IPS-NIHi11 (cell line): ENCODE data around the gene ABCD1.
"Not testable (repeated sequence)": the region's sequence is repeated elsewhere in the genome, so short reads cannot be mapped to it uniquely, and the experiment has no call there.

Experiments used
- DNase-seq: peaks from one replicate; pipeline ENCODE4 v3.0.0; 2012; ENCODE audit warnings: mixed read lengths, low spot score

Gene ABCD1

DNA sequence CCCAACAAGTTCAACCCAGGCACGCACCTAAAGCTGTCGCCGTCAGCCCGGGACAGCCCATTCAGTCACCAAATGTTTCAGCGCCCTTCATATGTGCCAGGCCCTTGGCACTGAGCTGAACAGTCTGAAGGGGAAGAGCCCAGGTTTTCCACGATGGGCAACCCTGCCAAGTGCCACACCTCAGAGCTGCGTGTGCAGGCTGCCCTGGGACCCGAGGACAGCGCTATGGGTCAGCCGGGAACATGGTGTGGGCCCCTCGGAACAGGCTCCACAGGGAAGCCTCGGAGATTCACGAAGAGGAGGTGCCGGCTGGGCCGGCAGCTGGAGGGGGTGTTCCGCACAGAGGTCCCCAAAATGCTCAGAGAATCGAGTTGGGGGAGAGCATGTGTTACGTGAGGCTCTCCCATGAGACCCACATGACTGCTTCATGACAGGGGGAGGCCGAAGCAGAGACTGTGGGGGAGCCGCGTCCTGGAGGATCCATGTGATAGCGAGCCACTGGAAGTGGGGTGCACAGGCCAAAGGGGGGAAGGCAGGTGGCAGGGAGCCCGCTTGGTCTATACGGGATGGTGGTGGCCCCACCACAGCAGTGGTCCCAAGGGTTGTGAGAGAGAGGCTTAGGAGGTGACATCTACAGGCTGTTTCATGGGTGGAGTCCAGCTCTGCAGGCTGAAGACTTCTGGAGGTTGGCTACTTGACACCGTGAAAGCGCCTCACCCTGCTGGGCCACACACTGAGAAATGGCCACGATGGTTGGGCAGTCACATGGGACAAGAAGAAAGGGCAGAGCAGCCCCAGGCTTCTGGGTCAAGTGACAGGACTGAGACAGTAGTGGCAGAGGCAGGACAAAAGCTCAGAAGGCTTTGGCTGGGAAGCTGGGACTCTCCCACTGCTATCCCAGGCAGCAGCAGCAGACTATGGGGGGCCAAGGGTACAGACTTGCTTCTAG, 14.7 kb upstream of the ABCD1 start:
- DNase-seq: no peak

DNA sequence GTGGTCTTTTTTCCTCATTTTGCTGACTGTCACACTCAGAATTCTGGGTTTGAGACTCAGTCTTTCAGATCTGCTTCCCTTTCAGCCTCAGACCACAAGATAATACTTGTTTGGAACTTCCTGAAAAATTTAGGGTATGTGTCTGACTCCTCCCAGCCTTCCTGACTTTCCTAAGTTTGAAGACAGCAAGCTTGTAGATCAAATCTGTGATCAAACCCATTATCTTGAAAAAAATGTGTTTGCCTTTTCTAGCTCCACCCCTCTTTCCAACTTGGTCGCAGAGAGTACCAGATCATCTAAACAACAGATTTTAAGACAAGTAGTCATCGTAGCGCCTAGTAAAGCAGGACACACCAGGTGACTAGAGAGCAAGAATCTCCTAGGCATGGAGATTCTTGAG, 10.4 kb upstream of the ABCD1 start:
- DNase-seq: no peak

DNA sequence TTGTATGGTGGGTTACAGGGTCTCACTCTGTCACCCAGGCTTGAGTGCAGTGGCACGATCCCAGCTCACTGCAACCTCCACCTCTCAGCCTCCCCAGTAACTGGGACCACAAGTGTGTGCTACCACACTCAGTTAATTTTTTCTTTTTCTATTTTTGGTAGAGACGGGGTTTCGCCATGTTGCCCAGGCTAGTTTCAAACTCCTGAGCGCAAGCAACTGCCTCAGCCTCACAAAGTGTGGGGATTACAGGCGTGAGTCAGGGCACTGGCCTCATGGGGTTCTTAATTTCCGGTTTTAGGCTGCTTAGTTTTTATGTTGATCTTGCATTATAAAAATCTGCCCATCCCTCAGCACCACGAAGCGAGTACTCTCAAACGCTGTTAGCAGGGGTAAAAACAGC, 7.2 kb upstream of the ABCD1 start:
- no peak for DNase-seq

DNA sequence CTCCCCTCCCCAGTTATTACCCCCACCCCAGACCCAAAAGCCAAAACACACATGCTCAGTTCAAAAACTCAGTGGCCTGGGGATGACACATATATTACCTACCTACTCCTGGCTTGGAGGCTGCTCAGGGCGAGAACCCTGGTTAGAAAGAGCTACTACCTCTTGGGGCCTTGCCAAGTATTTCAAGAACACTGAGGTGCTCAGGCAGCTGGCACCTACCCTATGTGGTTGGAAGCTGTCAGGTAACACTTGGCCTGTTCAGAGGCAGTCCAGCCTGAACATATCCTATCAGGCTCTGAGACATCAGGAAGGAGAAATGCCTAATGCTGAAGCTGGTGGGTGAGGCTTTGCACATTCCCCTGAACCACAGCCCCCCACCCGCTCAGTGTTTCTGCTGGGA, 5.4 kb upstream of the ABCD1 start:
- no peak for DNase-seq

DNA sequence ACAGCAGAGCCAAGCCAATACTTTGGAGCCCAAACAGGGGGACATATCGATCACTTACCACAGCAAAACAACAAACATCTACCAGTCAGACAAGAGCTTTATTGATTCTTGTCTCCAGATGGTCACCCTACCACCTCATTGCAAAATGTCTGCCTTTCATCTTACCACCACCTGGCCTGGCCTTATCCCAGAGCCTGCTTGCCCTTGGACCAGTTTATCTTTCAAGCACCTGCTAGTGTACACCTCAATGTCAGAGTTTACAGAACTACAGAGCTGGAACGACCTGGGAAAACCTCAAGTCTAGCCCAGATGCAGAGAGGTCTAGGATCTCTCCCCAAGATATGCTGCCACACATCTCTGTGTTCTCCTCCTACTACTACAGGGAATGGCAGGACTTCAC, 5.0 kb upstream of the ABCD1 start:
- DNase-seq: no peak

DNA sequence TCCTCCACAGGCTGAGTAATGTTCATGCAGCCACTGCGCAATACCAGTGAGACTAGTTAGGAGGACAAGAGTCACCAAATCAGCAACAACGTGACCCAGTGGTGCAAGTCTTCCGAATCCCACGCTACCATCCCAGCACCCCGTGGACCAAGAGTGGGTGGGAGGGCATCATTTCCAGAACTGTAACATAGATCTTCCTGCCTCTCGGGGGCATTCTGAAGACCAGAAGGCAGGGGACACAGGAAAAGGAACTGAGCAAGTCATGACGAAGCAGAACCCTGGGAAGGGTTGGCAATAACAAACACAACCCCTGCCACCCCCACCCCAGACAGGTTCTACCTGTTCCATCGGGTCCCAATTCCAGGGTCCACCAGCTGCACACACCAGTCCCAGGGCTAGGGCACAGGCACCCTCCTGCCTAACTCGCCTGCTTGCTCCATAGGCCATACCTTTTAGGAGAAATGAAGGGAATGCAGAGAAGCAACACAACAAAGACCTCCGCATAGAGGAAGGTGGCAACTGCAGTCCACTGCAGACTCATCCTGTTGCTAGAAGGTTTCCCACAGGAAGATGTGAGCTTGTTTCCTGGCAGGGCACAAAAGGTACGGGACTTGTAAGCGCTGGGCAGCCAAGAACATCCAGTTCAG, 1.8 kb upstream of the ABCD1 start:
- DNase-seq: no peak

DNA sequence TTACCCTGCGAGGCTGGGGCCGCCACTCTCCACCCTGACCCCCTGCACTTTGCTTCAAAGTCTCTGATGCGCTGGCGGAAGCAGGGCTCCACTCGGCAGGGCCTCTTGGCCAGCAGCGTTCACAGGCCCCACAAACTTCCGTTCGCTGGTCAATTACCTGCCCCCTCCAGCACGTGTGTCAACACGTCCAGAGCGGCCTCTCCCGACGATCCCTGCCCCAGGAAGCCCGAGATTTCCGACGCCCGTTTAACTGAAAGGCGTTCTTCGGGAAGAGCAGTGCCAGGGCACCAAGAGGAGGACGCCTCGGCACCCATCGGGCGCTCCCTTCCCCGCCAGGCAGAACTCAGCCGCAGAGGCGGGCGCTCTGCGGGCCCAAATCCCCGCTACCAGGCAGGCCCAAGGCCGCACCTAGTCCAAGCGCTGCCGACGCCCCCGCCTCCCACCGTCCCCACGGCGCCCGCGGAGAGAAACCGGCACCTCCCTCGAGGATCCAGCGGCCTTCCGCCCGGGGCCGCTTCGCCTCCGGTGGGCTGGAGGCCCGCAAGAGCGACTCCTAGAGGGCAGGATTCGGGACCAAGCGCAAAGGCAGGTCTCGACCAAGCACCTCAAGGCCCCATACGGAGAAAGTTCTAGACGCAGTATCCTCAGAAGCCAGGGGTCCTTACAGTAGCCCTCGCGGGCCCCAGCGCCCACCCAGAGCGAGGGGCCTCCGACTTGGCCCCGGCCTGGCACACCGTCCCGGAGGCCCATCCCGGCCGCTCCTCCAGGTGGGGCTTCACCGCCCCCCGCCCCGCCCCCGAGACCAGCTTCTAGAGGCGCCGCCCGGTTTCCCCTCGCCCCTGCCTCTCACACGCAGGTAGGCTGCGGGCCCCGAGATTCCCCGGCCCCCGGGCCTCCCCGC, 1.1 kb upstream of the ABCD1 start:
- DNase-seq: peak; percentile 65

DNA sequence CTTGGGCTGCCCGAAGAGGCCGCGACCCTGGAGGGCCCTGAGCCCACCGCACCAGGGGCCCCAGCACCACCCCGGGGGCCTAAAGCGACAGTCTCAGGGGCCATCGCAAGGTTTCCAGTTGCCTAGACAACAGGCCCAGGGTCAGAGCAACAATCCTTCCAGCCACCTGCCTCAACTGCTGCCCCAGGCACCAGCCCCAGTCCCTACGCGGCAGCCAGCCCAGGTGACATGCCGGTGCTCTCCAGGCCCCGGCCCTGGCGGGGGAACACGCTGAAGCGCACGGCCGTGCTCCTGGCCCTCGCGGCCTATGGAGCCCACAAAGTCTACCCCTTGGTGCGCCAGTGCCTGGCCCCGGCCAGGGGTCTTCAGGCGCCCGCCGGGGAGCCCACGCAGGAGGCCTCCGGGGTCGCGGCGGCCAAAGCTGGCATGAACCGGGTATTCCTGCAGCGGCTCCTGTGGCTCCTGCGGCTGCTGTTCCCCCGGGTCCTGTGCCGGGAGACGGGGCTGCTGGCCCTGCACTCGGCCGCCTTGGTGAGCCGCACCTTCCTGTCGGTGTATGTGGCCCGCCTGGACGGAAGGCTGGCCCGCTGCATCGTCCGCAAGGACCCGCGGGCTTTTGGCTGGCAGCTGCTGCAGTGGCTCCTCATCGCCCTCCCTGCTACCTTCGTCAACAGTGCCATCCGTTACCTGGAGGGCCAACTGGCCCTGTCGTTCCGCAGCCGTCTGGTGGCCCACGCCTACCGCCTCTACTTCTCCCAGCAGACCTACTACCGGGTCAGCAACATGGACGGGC, 579 bp downstream of the ABCD1 start:
- DNase-seq: peak; percentile 32

DNA sequence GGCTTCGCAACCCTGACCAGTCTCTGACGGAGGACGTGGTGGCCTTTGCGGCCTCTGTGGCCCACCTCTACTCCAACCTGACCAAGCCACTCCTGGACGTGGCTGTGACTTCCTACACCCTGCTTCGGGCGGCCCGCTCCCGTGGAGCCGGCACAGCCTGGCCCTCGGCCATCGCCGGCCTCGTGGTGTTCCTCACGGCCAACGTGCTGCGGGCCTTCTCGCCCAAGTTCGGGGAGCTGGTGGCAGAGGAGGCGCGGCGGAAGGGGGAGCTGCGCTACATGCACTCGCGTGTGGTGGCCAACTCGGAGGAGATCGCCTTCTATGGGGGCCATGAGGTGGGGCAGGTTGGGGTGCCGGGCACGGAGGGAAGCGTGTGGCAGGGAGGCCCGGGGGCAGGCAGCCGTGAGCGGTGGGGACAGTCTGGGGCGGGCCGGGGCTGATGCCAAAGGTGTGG, 1.2 kb downstream of the ABCD1 start:
- no peak for DNase-seq

DNA sequence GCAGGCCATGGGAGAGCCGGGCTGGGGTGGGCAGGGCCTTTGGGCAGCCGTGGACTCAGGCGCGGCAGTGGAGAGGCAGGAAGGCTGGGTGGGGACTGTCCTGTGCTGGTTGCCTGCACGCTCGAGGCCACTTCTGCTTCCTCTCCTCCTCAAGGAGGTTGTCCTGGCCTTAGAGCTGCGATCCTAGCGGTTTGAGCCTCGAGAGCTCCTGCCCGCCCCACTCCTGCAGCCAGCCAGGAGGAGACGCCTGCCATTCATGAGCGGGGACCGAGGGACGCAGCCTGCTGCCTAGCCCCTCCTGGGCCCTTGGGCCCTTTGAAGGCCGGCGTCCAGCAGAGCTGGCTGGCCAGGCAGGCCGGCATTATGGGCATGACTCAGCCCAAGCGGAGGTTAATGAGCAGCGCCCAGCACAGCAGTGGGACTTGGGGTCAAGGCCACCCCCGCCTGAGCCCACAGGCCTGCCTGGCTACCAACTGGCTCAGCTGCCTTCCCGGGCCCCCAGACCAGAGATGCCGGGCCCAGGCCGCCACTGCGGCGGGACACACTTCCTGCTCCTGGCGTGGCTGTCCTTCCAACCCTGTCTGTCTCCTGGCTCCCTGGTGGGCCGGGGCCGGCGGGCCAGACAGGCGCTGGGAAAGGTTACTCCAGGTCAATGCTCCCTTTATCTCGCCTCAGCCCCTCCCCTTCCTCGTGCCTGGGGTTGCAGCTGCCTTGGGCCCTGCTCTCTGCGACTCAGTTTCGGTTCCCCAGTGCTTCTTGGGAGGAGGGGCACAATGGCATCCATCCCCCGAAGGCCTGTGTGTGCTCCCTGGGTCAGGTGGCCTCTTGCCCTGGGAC, 1.8 kb downstream of the ABCD1 start:
- DNase-seq: peak; percentile 71

DNA sequence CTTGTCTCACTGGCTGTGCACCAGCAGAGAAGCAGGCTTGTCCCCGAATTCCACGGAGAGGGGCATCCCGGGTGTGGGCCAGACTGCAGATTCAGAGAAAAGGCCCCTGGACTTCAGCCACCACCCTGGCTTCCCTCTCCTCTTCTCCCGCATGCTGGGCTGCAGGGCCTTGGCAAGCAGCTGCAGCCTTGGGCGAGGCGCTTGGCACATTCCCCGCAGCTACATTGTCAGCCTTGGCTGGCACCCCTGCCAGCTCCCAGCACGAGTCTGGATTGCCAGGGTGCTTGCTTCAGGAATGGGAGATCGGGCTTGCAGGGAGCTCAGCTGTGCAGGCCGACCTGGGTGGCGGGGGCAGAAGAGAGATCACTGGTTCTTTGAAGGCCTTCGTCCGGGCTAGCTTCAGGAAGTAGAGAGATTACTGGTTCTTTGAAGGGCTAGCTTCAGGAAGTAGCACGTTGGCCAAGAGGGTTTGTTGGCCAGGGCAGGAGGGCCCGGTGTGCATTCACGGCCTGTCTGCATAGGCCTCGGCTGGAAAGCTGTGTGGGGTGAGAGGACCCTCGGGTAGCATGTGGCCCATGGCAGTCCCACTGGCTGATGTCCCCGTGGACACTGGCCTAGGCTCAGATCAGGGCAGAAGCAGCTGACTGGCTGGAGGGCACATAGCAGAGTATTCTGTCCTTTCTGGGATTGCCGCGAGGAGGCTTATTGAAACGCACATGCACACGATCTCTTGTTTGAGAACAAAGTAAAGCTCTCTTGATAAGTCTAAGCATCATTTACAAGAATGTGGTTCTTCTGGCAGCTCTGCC, 2.7 kb downstream of the ABCD1 start:
- peak; percentile 24 for DNase-seq

DNA sequence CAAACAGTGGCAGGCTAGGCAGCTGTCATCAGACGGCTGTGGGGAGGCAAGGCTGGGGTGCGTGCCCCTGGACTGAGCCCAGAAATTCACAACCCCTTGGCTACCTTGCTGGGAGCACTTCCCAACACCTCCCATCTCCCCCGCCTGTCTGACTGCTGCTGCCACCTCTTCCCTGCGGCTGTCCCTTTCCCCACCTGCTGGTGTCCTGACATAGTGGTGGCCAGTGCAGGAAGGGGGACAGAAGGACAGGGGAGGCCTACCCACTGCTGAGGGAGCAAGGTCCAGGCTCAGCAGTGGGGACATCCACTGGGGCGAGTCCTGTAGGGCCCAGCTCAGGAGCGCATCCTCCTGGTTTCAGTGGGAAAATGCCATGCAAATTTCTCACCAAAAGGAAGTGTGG, 3.4 kb downstream of the ABCD1 start:
- DNase-seq: no peak

DNA sequence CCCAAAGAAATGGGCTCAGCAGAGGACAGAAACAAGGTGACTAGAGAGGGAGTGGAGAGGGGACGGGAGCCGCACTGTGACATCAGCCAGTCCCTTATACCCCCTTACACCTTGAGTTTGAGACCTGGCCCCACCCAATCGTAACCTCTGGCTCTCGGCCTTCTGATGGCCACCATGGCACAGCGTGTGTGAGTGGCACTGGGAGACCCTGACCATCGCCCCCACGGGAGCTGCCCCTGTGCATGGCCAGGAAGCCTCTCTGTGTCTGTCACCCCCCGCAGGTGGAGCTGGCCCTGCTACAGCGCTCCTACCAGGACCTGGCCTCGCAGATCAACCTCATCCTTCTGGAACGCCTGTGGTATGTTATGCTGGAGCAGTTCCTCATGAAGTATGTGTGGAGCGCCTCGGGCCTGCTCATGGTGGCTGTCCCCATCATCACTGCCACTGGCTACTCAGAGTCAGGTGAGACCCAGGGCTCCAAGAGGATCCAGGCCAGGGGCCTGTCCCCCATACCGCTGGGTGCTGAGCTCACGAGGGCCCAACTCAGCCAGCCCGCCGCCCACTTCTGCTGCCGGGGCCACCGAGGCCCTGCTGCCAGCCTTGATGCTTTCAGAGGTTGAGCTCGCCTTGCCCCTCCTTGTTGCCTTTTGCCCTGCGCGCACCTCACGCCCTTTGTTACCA, 4.4 kb downstream of the ABCD1 start:
- no peak for DNase-seq

DNA sequence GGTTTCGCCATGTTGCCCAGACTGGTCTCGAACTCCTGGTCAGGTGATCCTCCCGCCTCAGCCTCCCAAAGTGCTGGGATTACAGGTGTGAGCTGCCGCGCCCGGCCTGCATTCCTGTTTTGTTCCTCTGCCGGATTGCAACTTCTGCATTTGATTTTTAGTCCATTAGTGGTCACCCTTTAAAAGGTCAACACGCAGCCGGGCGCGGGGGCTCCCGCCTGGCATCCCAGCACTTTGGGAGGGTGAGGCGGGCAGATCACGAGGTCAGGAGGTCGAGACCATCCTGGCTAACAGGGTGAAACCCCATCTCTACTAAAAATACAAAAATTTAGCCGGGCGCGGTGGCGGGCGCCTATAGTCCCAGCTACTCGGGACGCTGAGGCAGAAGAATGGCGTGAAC, 5.5 kb downstream of the ABCD1 start:
- DNase-seq: not testable (repeated sequence)

DNA sequence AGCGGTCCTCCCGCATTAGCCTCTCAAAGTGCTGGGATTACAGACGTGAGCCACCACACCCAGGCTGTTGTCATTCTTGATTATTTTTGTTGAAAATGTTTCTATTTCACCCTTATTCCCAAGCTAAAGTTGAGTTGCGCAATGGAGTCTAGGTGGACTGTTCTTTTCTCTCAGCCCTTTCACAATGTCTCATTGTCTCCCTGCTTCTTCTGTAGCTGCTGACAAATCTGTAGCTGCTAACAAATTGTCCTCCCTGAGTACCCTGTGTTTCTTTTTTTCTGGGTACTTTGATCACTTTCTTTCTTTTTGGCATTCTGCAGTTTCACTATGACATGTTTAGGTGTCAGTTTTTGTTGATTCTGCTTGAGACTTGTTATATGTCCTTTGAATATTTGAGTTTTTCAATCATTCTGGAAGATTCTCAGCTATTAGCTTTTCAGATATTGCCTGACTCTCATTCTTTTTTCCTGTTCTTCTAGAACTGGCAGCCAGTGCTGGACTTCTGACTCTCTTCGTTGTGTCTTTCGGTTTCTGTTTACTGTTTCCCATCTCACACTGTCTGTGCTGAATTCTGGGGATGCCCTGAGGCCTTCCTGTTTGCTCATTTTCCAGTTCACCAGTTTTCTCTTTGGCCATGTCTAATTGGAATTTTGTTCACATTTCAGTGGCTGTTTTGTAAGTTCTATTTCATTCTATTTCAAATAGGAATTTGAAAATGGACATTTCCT, 6.6 kb downstream of the ABCD1 start:
- no peak for DNase-seq

DNA sequence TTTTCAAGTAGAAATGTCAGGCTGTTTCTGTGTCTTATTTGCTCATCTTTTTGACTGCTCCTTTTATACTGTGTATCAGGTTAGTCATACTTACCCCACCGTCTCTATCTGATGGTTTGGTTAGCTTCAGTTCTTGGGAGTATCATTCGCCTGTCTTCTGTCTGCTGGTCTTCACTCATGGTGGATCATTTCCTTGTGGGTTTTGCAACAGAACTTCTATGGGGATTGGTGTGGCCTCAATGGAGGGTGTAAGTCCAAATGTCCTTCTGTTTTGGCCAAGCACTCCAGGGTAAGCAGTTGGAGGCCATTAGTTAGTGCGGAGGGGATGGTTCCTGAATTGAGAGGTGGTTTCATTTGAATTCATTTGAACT, 7.2 kb downstream of the ABCD1 start:
- no peak for DNase-seq

DNA sequence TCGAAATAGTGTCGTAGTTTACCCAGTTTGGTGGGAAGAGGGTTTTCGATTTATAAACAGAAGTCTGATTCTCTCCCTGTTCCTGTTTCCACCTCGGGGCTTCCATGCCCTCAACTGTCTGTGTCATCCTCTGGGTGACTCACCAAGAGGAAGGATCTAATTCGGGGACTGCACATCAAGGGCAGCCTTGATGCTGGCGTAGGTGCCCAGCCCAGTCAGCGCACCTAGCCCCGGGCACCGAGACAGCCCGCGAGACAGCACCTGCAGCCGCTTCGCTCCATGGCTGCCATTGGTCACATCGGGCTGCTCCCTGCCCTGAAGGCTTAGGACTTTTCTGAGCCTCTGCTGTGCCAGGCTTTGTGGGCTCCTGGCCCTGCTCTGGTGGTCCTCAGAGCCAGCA, 7.7 kb downstream of the ABCD1 start:
- DNase-seq: no peak

DNA sequence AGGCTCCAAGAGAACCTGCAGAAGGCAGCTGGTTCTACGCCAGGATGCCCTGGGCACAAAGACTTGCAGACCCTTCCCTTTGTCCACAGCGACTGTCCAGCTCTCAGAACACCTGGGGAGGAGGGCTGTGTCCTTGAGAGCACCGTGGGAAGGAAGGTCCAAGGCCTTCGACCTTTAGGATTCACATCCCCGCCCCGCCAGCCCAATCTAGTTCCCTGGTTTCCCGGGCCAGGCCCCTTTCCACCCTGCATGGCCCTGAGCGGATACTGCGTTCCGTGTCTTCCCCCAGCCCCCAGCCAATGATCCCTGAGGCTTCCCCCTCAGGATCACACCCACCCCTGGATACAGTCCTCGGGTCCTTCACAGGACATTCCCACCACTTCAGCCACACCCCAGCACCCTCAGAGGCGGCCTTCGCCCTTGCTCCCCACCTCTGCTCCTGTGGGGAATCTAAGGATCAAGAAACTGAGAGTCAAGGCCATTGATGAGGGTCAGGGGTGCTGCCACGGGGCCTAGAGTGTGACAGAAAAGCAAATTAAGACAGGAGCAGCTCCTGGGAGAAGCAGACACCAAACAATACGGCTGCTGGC, 9.1 kb downstream of the ABCD1 start:
- DNase-seq: no peak
